T-helper 17 cell (primary cell): ENCODE results near the gene CAMKMT. TPM values are rescaled to one million over a fixed set of nuclear protein-coding genes. Genes with fewer than 3 reads are reported as not detected.

Source experiments
- ATAC-seq: fragments of 150-1000 bp; cut with Tn5 transposase; 2 replicates; pipeline ENCODE4 v1.10.0; 2021; ENCODE audit warnings: mild to moderate bottlenecking, moderate library complexity
- DNase-seq, 3 donors: peaks; one replicate each; pipeline versions ENCODE4 v3.0.0 to v3.0.0-alpha.2; 2020 to 2021
- H3K9me3 ChIP-seq: one replicate; pipeline ENCODE4 v1.7.0; 2013; ENCODE audit warnings: low read length, mild to moderate bottlenecking; ENCODE audit not compliant: control insufficient read depth, poor library complexity, severe bottlenecking
- H3K27ac Mint-ChIP-seq: one replicate; pipeline ENCODE4 v1.8.0; 2022; ENCODE audit warnings: mild to moderate bottlenecking, moderate library complexity, mixed read lengths
- H3K27me3 Mint-ChIP-seq: one replicate; pipeline ENCODE4 v1.8.0; 2022; ENCODE audit warnings: mixed read lengths
- H3K36me3 Mint-ChIP-seq: one replicate; pipeline ENCODE4 v1.8.0; 2022; ENCODE audit warnings: low read depth, mixed read lengths
- H3K4me1 Mint-ChIP-seq: one replicate; pipeline ENCODE4 v1.8.0; 2022; ENCODE audit warnings: mild to moderate bottlenecking, mixed read lengths
- H3K4me3 Mint-ChIP-seq: one replicate; pipeline ENCODE4 v1.8.0; 2022; ENCODE audit warnings: mild to moderate bottlenecking, moderate library complexity, mixed read lengths
- total RNA-seq, 4 donors: library from RNA in 2 of 4; stranded (reverse) in 2 of 4; gene quantifications; one replicate each; pipeline ENCODE4 v1.2.3 and lab custom pipeline; 2022 to 2026

CAMKMT gene
- total RNA-seq, 2 donors from 2014 or later: 14.8 to 19.8 TPM

GRCh38 chr2:44651974-44652373, 290.2 kb downstream of the CAMKMT start:
- no peak for ATAC-seq
- no peaks in the 10 kb centered on the region for H3K36me3 Mint-ChIP-seq
- DNase-seq: no peak

DNA sequence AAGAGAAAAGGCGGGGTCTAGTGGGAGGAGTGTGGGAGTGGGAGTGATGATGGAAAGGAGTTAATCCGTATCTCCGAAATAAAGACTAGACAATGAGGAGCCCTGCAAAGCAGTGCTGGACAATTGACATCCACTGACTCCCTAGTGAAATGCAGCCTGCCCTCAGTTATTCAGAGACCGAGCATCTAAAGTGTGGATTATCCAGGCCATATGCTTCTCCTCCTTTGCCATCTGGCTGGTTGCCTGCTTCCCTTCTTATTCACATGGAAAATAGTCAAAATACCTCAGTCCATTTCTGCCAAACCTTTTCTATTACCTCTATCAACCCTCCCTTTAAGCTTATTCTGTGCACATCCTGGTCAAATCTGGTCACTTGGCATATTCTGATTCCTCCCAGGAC, 291.0 kb downstream of the CAMKMT start:
- no peak for ATAC-seq
- DNase-seq: no peak
- no peaks in the 10 kb centered on the region for H3K9me3 ChIP-seq
- Mint-ChIP-seq H3K27ac (no peak overlapping the region), H3K27me3 (no peaks in the 10 kb centered on the region), H3K4me1 (peaks cover 11% of the 10 kb centered on the region), H3K36me3 (no peaks in the 10 kb centered on the region), H3K4me3 (no peak overlapping the region)

More at GRCh38 chr2:44651974-44652373, 290.2 kb downstream of the CAMKMT start:
- no peak overlapping the region for H3K4me3 Mint-ChIP-seq
- H3K9me3 ChIP-seq: no peaks in the 10 kb centered on the region
- no peak overlapping the region for H3K27ac Mint-ChIP-seq
- peaks cover 11% of the 10 kb centered on the region for H3K4me1 Mint-ChIP-seq
- H3K27me3 Mint-ChIP-seq: no peaks in the 10 kb centered on the region

- Mint-ChIP-seq H3K36me3 (no peaks in the 10 kb centered on the region), H3K4me1 (peaks cover 7% of the 10 kb centered on the region), H3K27me3 (no peaks in the 10 kb centered on the region), H3K27ac (no peak overlapping the region), H3K4me3 (no peak overlapping the region)
- ATAC-seq: no peak
- DNase-seq: no peak
- H3K9me3 ChIP-seq: no peaks in the 10 kb centered on the region
Measured at GRCh38 chr2:44655401-44655864, 293.7 kb downstream of the CAMKMT start.

DNA sequence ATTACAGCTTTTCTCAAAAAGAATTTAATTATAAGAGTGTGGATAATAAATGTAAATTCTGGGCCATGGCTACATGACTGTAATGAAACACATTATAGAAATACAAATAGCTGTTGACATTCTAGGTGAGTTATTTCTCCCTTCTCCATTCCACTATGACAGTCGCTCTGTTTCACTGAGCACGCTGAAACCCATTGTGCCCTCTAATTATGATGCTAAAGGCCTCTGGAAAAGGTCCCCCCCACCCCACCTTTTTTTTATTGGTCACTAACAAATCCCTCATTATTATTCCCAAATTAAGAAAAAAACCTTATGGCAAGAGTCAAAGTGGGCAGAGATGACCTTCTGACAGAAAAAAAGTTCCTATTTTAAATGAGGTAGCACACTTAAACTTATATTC, 294.7 kb downstream of the CAMKMT start:
- ATAC-seq (no peak), DNase-seq (no peak)
- Mint-ChIP-seq H3K27me3 (no peaks in the 10 kb centered on the region), H3K36me3 (no peaks in the 10 kb centered on the region), H3K4me3 (no peak overlapping the region), H3K27ac (no peak overlapping the region), H3K4me1 (peaks cover 7% of the 10 kb centered on the region)
- H3K9me3 ChIP-seq: no peaks in the 10 kb centered on the region

DNA sequence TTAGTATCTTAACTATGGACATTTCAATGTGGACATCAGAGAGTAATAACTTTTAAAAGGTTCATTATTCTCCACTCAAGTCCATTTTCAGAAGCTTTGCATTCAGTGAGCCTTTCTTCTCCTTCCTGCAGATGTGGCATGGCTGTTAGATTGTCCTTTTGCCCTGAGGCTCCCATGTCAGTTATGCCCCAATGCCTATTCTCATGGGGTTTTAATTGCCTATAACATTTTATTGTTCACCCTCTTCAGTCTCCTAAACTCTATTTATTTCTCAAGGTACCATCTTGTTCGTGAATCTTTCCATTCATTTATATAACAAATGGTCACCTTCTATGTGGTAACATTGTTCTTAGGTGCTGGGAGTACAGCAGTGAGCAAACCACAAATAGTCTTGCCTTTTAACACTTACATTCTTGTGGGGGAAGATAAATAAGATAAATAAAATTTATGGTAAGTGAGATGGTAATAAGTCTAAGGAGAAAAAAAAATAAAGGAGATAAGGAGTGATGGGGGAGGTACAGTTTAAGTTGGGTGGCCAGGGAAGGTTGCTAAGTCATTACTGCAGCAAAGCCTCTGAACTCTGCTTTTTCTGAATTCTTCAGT, 301.8 kb downstream of the CAMKMT start:
- Mint-ChIP-seq H3K4me3 (no peak overlapping the region), H3K4me1 (no peaks in the 10 kb centered on the region), H3K27me3 (no peaks in the 10 kb centered on the region), H3K27ac (no peak overlapping the region), H3K36me3 (peaks cover 10% of the 10 kb centered on the region)
- ATAC-seq (no peak), DNase-seq (no peak)
- no peaks in the 10 kb centered on the region for H3K9me3 ChIP-seq

DNA sequence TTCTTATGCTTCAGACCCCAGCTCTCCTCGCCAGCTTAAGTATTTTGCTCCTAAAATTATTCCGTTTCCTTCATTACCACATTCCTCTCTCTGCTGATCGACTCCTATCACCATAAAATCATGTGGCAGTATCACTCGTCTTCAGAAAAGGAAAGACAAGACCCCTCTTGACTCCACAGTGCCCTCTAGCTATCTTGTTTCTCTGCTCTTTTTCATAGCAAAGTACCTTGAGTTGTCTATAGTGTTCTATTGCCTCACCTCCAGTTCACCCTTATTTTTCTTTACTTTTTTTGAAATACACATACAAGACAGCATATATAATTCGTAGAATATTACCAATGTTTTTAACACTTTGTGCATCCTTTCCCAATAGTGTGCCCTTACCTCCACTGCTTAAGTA, 306.6 kb downstream of the CAMKMT start:
- H3K4me1 Mint-ChIP-seq: peaks cover 2% of the 10 kb centered on the region
- DNase-seq: no peak
- no peak overlapping the region for H3K27ac Mint-ChIP-seq
- no peaks in the 10 kb centered on the region for H3K9me3 ChIP-seq
- peaks cover 10% of the 10 kb centered on the region for H3K36me3 Mint-ChIP-seq
- no peak for ATAC-seq
- no peaks in the 10 kb centered on the region for H3K27me3 Mint-ChIP-seq
- H3K4me3 Mint-ChIP-seq: no peak overlapping the region

DNA sequence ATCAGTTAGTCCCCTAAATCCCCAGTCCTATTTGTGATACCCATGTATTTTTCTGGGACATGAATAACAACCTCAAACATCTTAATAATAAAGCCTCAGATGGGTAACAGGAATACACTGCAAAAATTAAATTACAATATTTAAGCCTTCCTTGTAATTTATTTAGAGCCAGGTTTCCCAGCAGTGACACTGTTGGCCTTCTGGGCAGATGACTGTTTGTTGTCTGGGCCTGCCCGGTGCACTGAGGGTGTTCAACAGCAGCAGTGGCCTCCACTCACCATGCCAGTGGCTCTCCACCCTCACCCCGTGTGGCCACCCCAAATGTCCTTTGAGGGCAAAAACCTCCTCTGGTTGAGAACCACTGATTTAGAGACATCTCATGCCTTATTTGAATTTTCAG, 309.5 kb downstream of the CAMKMT start:
- H3K27me3 Mint-ChIP-seq: no peaks in the 10 kb centered on the region
- H3K27ac Mint-ChIP-seq: no peak overlapping the region
- no peak for DNase-seq
- no peaks in the 10 kb centered on the region for H3K9me3 ChIP-seq
- no peak overlapping the region for H3K4me3 Mint-ChIP-seq
- no peak for ATAC-seq
- peaks cover 5% of the 10 kb centered on the region for H3K4me1 Mint-ChIP-seq
- H3K36me3 Mint-ChIP-seq: peaks cover 6% of the 10 kb centered on the region

DNA sequence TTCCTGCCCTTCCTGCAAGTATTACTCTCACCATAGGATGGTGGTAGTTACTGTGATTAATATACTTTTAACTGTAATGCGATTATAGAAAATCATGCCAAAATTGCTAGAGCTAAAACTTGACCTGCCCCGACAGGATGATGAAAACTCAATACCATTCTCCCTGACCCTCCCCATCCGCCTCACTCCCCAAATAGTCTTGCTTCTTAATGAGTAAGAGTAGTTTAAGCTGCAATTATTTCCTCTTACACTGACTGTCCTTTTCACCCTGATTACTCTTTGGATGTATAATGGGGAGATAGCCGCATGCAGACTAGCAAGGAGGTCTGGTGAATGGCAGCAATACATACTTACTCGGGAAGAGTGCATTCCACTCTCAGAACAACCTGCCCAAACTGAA, 310.2 kb downstream of the CAMKMT start:
- DNase-seq (no peak), ATAC-seq (no peak)
- H3K27ac Mint-ChIP-seq: no peak overlapping the region
- no peaks in the 10 kb centered on the region for H3K9me3 ChIP-seq
- no peaks in the 10 kb centered on the region for H3K27me3 Mint-ChIP-seq
- H3K4me1 Mint-ChIP-seq: peaks cover 5% of the 10 kb centered on the region
- no peak overlapping the region for H3K4me3 Mint-ChIP-seq
- H3K36me3 Mint-ChIP-seq: peaks cover 8% of the 10 kb centered on the region

- no peak for DNase-seq
- Mint-ChIP-seq H3K27me3 (no peaks in the 10 kb centered on the region), H3K27ac (no peak overlapping the region), H3K36me3 (peaks cover 6% of the 10 kb centered on the region), H3K4me3 (no peak overlapping the region), H3K4me1 (peaks cover 5% of the 10 kb centered on the region)
- no peaks in the 10 kb centered on the region for H3K9me3 ChIP-seq
- no peak for ATAC-seq
Measured at GRCh38 chr2:44672431-44672830, 310.7 kb downstream of the CAMKMT start.

- peaks cover 2% of the 10 kb centered on the region for H3K36me3 Mint-ChIP-seq
- H3K27me3 Mint-ChIP-seq: no peaks in the 10 kb centered on the region
- H3K4me1 Mint-ChIP-seq: peaks cover 5% of the 10 kb centered on the region
- H3K27ac Mint-ChIP-seq: no peak overlapping the region
- no peaks in the 10 kb centered on the region for H3K9me3 ChIP-seq
- DNase-seq: no peak
- ATAC-seq: no peak
- H3K4me3 Mint-ChIP-seq: no peak overlapping the region
Measured at GRCh38 chr2:44674473-44675284, 312.9 kb downstream of the CAMKMT start.

DNA sequence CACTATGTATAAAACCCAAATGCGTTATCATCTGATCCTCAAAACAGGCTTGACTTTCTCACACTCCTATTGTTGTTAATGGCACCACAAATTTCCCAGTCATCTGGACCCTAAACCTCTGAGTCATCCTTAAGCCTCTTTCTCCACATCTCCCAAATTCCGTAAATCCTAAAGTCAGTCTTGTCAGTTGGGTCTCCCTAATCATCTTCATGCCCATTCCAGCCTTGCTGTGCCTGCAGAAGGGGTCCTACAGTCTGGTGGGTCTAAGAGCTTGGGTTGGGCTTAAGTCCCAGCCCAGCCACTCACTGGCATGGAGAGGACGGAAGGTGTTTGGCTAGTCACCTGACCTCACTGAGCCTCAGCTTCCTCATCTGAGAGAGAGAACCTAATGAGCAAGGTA, 314.6 kb downstream of the CAMKMT start:
- Mint-ChIP-seq H3K27me3 (no peaks in the 10 kb centered on the region), H3K36me3 (peaks cover 2% of the 10 kb centered on the region), H3K27ac (no peak overlapping the region)

DNA sequence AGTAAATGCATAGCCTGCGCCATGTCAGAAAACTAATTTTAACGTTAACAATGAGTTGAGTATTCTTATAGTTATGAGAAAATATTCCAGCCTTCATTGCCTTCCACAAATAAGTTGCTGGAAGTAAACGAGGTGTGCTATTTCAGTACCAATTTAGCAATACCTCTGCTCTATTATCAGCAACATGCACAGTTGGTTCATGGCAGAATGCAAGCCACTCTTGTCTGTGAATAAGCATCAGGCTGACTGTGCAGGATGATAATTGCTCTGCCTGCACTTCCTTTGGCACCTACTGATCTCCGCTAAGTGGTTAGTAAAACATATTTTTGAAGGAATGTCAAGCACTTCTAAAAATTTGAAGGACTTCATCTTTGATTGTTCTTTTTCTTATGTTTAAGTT, 317.8 kb downstream of the CAMKMT start:
- no peaks in the 10 kb centered on the region for H3K9me3 ChIP-seq
- Mint-ChIP-seq H3K4me3 (no peak overlapping the region), H3K36me3 (peaks cover 2% of the 10 kb centered on the region), H3K27me3 (no peaks in the 10 kb centered on the region), H3K27ac (no peak overlapping the region), H3K4me1 (peaks cover 1% of the 10 kb centered on the region)
- ATAC-seq: no peak
- no peak for DNase-seq

More for the DNA sequence above, 314.6 kb downstream of the CAMKMT start:
- DNase-seq (no peak), ATAC-seq (no peak)
- no peaks in the 10 kb centered on the region for H3K9me3 ChIP-seq
- Mint-ChIP-seq H3K4me1 (peaks cover 5% of the 10 kb centered on the region), H3K4me3 (no peak overlapping the region)

DNA sequence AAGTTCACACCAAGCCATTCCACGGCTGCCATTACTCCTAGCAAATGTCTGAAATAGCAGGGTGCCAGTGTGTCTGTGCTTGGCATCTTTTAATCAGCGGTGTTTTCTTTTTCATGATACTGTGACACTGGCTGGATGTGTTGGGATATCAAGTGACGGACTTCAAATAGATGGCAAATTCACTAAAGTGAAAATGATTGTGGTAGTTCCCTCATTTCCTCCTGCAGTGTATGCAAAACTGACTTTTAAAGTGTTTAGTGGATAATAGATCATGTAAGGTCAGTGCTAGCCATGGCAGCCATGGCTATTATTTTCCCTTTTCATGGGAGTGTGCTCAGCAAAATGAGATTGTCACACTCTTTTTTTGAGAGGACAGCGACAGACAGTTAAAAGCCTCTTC, 318.2 kb downstream of the CAMKMT start:
- DNase-seq (no peak), ATAC-seq (no peak)
- H3K9me3 ChIP-seq: no peaks in the 10 kb centered on the region
- Mint-ChIP-seq H3K4me1 (peaks cover 3% of the 10 kb centered on the region), H3K27ac (no peak overlapping the region), H3K27me3 (no peaks in the 10 kb centered on the region), H3K36me3 (peaks cover 2% of the 10 kb centered on the region), H3K4me3 (no peak overlapping the region)
